K562 (cell line): ENCODE measurements around the gene ASS1. TPM values are rescaled to one million over a fixed set of nuclear protein-coding genes. Genes with fewer than 3 reads are reported as not detected.

Experiments used
- ATAC-seq: fragments of 200-7000 bp; cut with Tn5 transposase; 3 replicates; pipeline ENCODE4 v1.9.1; 2020; ENCODE audit warnings: moderate library complexity
- BruUV-seq: library from RNA; stranded (reverse); fragments of 400-500 nt; replicated peaks from 2 replicates; lab custom pipeline; 2021; lab: Mats Ljungman, UMichigan
- CTCF ChIA-PET: fragments of 300-600 bp; formaldehyde crosslinking; extraction: SDS; loops from one replicate; lab custom pipeline; 2021; ENCODE audit warnings: low intra/inter-chr PET ratio; lab: Yijun Ruan, JAX
- POLR2A ChIA-PET: fragments of 300-600, 350-650 bp; sonication (Branson Sonifier 250); formaldehyde crosslinking; extraction: SDS; loops from one replicate; lab custom pipeline; 2021; ENCODE audit warnings: antibody characterized with exemption, inconsistent platforms; lab: Yijun Ruan, JAX
- DNase-seq, 4 experiments: peaks; one replicate each; pipeline versions ENCODE4 v3.0.0 to v3.0.0-alpha.2; 2011 to 2018; ENCODE audit warnings: low spot score in 3 of 4, mixed read lengths in 3 of 4; ENCODE audit errors: extremely low read depth in 1 of 4
- FAIRE-seq: peaks from 2 replicates; lab custom pipeline; 2011; peaks lifted over from hg19 to GRCh38; lab: Jason Lieb, UNC
- H2AFZ ChIP-seq: 2 replicates; pipeline ENCODE4 v1.6.0; 2011; ENCODE audit warnings: low read depth, low read length, control low read depth, inconsistent platforms
- H3K27ac ChIP-seq: fragments of 200-600 bp; 3 replicates; pipeline ENCODE4 v1.8.0; 2011; ENCODE audit warnings: low read depth, mild to moderate bottlenecking, control low read depth, inconsistent platforms, low read length, moderate library complexity, mixed read lengths; ENCODE audit errors: extremely low read depth
- H3K27me3 ChIP-seq, 2 experiments: fragments of 300-600 bp in 1 of 2; 2 replicates in 1 of 2; 3 replicates in 1 of 2; pipeline versions ENCODE4 v1.6.0 to v1.8.0; 2011; ENCODE audit warnings: inconsistent platforms in 2 of 2, low read length in 2 of 2, mild to moderate bottlenecking in 1 of 2, mixed read lengths in 1 of 2, moderate library complexity in 1 of 2; ENCODE audit not compliant: control insufficient read depth in 2 of 2, insufficient read depth in 2 of 2
- H3K36me3 ChIP-seq: fragments of 300-600 bp; 3 replicates; pipeline ENCODE4 v1.8.0; 2011; ENCODE audit warnings: mild to moderate bottlenecking, low read length, inconsistent platforms; ENCODE audit not compliant: control insufficient read depth, insufficient read depth
- H3K4me1 ChIP-seq, 2 experiments: fragments of 200-600 bp in 1 of 2; replicated peaks in 1 of 2; 2 replicates in 1 of 2; 3 replicates in 1 of 2; pipeline versions ENCODE4 v1.5.1 to v1.8.0; 2011; ENCODE audit warnings: inconsistent platforms in 2 of 2, low read length in 2 of 2, mild to moderate bottlenecking in 1 of 2, mixed read lengths in 1 of 2, moderate library complexity in 1 of 2; ENCODE audit not compliant: control insufficient read depth in 2 of 2, insufficient read depth in 2 of 2
- H3K4me2 ChIP-seq: 2 replicates; pipeline ENCODE4 v1.6.1; 2011; ENCODE audit warnings: low read length, control low read depth, inconsistent platforms, mixed read lengths; ENCODE audit not compliant: insufficient read depth
- H3K4me3 ChIP-seq: fragments of 200-600 bp; sonication (generic), shearing (Covaris generic); 2 replicates; pipeline ENCODE4 v1.5.1; 2016; ENCODE audit warnings: control low read depth, inconsistent platforms
- H3K79me2 ChIP-seq: fragments of 200-600 bp; 3 replicates; pipeline ENCODE4 v1.8.0; 2011; ENCODE audit warnings: low read length, inconsistent platforms; ENCODE audit not compliant: control insufficient read depth, insufficient read depth
- H3K9ac ChIP-seq, 2 experiments: 2 replicates each; pipeline versions ENCODE4 v1.6.0 to v1.6.1; 2011; ENCODE audit warnings: low read depth in 2 of 2, low read length in 2 of 2, control low read depth in 1 of 2, inconsistent platforms in 1 of 2, mild to moderate bottlenecking in 1 of 2, mixed read lengths in 1 of 2; ENCODE audit not compliant: insufficient read depth in 1 of 2
- H3K9me1 ChIP-seq: one replicate; pipeline ENCODE4 v1.6.0; 2011; ENCODE audit warnings: inconsistent platforms, mild to moderate bottlenecking, low read length, moderate library complexity; ENCODE audit not compliant: control insufficient read depth, insufficient read depth
- H3K9me3 ChIP-seq: replicated peaks from 2 replicates; pipeline ENCODE4 v1.5.1; 2011; ENCODE audit warnings: low read depth, low read length, inconsistent platforms; ENCODE audit not compliant: control insufficient read depth, insufficient read depth
- H4K20me1 ChIP-seq: replicated peaks from 2 replicates; pipeline ENCODE4 v1.6.1; 2011; ENCODE audit warnings: low read length, inconsistent platforms, mixed read lengths; ENCODE audit not compliant: control insufficient read depth, insufficient read depth
- BRCA1 ChIP-seq, 2 experiments: fragments of 450-650 bp in 1 of 2; sonication (generic) in 1 of 2; formaldehyde crosslinking in 1 of 2; IDR thresholded peaks; 2 replicates each; pipeline versions ENCODE4 v1.5.0 to v1.6.1; 2017 to 2020; ENCODE audit warnings: mild to moderate bottlenecking in 1 of 2, missing genetic modification reagents in 1 of 2
- HDAC1 ChIP-seq, 2 experiments: fragments of 450-650 bp; IDR thresholded peaks; 2 replicates each; pipeline ENCODE4 v1.6.1; 2016 to 2017; ENCODE audit warnings: inconsistent platforms in 1 of 2, mild to moderate bottlenecking in 1 of 2, moderate library complexity in 1 of 2
- RCOR1 ChIP-seq, 2 experiments: IDR thresholded peaks; 2 replicates each; pipeline ENCODE4 v1.6.1; 2012; ENCODE audit warnings: low read depth in 2 of 2, low read length in 2 of 2, borderline replicate concordance in 1 of 2, improper control_type of control experiment in 1 of 2
- ZNF316 ChIP-seq: fragments of 450-650 bp; IDR thresholded peaks from 2 replicates; pipeline ENCODE4 v1.6.1; 2016
- ZNF347 ChIP-seq: fragments of 450-650 bp; formaldehyde crosslinking; IDR thresholded peaks from 2 replicates; pipeline ENCODE4 v1.4.0; 2020; ENCODE audit warnings: low read depth, mild to moderate bottlenecking, moderate library complexity
- WGBS: fragments of 100-300 bp; shearing (Covaris generic); methylation state at CpG from one replicate; pipeline ENCODE4 v1.1.6; 2016; ENCODE audit warnings: low coverage, mixed read lengths; ENCODE audit not compliant: insufficient coverage; ENCODE audit errors: missing lambda C conversion rate; 5-methylcytosine and 5-hydroxymethylcytosine counted together
- in situ Hi-C: fragments of 300-500 bp; cut with MboI; formaldehyde crosslinking; loops from 4 replicates; pipeline ENCODE4 v1.15.0; 2018; ENCODE audit warnings: inconsistent platforms, mixed read lengths
- intact Hi-C: fragments of 100-400 bp; cut with micrococcal nuclease; formaldehyde crosslinking; loops from 2 replicates; pipeline ENCODE4 v1.14.2; 2022
- polyA plus RNA-seq, 8 experiments: library from polyadenylated mRNA; depleted of rRNA in 4 of 8; stranded (reverse) in 5 of 8; unstranded in 3 of 8; fragments of >200 nt; fragmentation: Nextera tagmentation in 2 of 8; fragmentation: Illumina TruSeq in 1 of 8; extraction: Ambion mirVana in 2 of 8; extraction: Trizol in 1 of 8; gene quantifications; 2 replicates each; pipeline versions ENCODE4 v1.2.1 to v1.2.3, GENCODE V29; 2011 to 2014; ENCODE audit warnings: inconsistent platforms in 1 of 8, missing spikeins in 1 of 8
- total RNA-seq, 7 experiments: library from RNA; depleted of rRNA in 6 of 7; stranded (reverse); fragments of >200 nt in 6 of 7; fragmentation: Illumina TruSeq in 2 of 7; extraction: Trizol in 2 of 7; gene quantifications; 2 replicates each; pipeline versions ENCODE4 v1.2.1 to v1.2.3, GENCODE V29; 2011 to 2021; ENCODE audit warnings: low replicate concordance in 1 of 7
- TF ChIP-seq, protein P1 (sequence below): fragments of 450-650 bp; IDR thresholded peaks from 2 replicates; pipeline ENCODE4 v1.6.1; 2017; ENCODE audit warnings: antibody characterized with exemption, mild to moderate bottlenecking
- TF ChIP-seq, protein P2 (sequence below): sonication (generic); formaldehyde crosslinking; IDR thresholded peaks from 2 replicates; pipeline ENCODE4 v1.8.0; 2022; ENCODE audit warnings: missing genetic modification reagents, mild to moderate bottlenecking, borderline replicate concordance
- TF ChIP-seq, protein P3 (sequence below): fragments of 450-650 bp; IDR thresholded peaks from 2 replicates; pipeline ENCODE4 v1.6.1; 2018; ENCODE audit not compliant: partially characterized antibody

The ASS1 gene
- total and polyA plus RNA-seq, 9 of the 15 experiments (the other 6 are each of a cell fraction or from before 2014, with no cell fraction given), result 1.5 to 5.7 (median 3.7) TPM

DNA sequence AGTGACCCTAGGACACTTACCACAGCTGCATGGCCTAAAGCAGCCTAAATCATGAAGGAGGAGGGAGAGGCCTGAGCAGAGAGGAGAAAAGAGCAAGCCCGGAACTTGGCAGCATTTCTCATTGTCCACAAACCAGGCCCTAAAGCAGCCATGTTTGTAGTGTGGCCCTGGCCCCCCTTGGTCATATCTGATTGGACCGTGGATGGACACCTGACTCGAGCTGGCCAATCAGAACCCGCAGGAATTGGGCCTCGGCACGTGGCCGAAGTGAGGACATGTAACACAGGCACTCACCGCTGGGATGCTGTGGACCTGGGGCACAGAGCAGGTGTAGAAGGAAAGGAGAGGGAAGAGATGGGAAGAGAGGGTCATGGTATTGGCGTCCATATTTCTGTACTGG is 56.9 kb downstream of the ASS1 start (continued):
- TF ChIP-seq, protein P1, sequence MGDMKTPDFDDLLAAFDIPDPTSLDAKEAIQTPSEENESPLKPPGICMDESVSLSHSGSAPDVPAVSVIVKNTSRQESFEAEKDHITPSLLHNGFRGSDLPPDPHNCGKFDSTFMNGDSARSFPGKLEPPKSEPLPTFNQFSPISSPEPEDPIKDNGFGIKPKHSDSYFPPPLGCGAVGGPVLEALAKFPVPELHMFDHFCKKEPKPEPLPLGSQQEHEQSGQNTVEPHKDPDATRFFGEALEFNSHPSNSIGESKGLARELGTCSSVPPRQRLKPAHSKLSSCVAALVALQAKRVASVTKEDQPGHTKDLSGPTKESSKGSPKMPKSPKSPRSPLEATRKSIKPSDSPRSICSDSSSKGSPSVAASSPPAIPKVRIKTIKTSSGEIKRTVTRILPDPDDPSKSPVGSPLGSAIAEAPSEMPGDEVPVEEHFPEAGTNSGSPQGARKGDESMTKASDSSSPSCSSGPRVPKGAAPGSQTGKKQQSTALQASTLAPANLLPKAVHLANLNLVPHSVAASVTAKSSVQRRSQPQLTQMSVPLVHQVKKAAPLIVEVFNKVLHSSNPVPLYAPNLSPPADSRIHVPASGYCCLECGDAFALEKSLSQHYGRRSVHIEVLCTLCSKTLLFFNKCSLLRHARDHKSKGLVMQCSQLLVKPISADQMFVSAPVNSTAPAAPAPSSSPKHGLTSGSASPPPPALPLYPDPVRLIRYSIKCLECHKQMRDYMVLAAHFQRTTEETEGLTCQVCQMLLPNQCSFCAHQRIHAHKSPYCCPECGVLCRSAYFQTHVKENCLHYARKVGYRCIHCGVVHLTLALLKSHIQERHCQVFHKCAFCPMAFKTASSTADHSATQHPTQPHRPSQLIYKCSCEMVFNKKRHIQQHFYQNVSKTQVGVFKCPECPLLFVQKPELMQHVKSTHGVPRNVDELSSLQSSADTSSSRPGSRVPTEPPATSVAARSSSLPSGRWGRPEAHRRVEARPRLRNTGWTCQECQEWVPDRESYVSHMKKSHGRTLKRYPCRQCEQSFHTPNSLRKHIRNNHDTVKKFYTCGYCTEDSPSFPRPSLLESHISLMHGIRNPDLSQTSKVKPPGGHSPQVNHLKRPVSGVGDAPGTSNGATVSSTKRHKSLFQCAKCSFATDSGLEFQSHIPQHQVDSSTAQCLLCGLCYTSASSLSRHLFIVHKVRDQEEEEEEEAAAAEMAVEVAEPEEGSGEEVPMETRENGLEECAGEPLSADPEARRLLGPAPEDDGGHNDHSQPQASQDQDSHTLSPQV, result peak; percentile 53
- TF ChIP-seq, protein P2, sequence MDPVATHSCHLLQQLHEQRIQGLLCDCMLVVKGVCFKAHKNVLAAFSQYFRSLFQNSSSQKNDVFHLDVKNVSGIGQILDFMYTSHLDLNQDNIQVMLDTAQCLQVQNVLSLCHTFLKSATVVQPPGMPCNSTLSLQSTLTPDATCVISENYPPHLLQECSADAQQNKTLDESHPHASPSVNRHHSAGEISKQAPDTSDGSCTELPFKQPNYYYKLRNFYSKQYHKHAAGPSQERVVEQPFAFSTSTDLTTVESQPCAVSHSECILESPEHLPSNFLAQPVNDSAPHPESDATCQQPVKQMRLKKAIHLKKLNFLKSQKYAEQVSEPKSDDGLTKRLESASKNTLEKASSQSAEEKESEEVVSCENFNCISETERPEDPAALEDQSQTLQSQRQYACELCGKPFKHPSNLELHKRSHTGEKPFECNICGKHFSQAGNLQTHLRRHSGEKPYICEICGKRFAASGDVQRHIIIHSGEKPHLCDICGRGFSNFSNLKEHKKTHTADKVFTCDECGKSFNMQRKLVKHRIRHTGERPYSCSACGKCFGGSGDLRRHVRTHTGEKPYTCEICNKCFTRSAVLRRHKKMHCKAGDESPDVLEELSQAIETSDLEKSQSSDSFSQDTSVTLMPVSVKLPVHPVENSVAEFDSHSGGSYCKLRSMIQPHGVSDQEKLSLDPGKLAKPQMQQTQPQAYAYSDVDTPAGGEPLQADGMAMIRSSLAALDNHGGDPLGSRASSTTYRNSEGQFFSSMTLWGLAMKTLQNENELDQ (CRISPR knock-in tag), result no peak
- no peak for TF ChIP-seq ZNF347 (CRISPR knock-in tag)

DNA sequence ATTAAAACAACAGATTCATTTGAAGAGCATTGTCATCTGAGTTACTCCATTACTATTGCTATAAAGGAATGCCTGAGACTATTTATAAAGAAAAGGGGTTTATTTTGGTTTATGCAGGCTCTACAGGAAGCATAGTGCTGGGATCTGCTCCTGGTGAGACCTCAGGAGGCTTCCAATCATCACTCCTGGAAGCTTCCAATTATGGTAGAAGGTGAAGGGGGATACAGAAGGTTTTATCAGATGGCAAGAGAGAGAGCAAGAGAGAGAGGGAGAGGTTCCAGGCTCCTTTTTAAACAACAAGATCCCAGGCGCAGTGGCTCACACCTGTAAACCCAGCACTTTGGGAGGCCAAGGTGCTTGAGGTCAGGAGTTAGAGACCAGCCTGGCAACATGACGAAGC is 63.5 kb downstream of the ASS1 start:
- H3K9me3 ChIP-seq, result no peaks in the 10 kb centered on the region
- H3K4me1 ChIP-seq, result peaks cover 0 to 3% of the 10 kb centered on the region in 2 experiments; a peak in 1 of 5 replicates
- in situ Hi-C loops (no loop called here), intact Hi-C loops (no loop called here)
- H3K4me3 ChIP-seq, result no peak overlapping the region
- H3K79me2 ChIP-seq, result no peaks in the 10 kb centered on the region
- DNase-seq (no peak), ATAC-seq (no peak), FAIRE-seq (no peak)
- ChIA-PET POLR2A (interaction anchor here (0.6 kb wide), 1 partner anchor 92 kb away, joined by 4 read pairs; no protein-coding TSS in a partner anchor), CTCF (no interaction called here)
- H3K27me3 ChIP-seq, result no peaks in the 10 kb centered on the region
- TF ChIP-seq BRCA1 (IDR thresholded peaks at IDR 0.05), result no peak
- TF ChIP-seq BRCA1 (CRISPR knock-in tag; IDR thresholded peaks at IDR 0.05), result no peak
- TF ChIP-seq HDAC1 (IDR thresholded peaks at IDR 0.05), result no peak
- TF ChIP-seq, protein P3, sequence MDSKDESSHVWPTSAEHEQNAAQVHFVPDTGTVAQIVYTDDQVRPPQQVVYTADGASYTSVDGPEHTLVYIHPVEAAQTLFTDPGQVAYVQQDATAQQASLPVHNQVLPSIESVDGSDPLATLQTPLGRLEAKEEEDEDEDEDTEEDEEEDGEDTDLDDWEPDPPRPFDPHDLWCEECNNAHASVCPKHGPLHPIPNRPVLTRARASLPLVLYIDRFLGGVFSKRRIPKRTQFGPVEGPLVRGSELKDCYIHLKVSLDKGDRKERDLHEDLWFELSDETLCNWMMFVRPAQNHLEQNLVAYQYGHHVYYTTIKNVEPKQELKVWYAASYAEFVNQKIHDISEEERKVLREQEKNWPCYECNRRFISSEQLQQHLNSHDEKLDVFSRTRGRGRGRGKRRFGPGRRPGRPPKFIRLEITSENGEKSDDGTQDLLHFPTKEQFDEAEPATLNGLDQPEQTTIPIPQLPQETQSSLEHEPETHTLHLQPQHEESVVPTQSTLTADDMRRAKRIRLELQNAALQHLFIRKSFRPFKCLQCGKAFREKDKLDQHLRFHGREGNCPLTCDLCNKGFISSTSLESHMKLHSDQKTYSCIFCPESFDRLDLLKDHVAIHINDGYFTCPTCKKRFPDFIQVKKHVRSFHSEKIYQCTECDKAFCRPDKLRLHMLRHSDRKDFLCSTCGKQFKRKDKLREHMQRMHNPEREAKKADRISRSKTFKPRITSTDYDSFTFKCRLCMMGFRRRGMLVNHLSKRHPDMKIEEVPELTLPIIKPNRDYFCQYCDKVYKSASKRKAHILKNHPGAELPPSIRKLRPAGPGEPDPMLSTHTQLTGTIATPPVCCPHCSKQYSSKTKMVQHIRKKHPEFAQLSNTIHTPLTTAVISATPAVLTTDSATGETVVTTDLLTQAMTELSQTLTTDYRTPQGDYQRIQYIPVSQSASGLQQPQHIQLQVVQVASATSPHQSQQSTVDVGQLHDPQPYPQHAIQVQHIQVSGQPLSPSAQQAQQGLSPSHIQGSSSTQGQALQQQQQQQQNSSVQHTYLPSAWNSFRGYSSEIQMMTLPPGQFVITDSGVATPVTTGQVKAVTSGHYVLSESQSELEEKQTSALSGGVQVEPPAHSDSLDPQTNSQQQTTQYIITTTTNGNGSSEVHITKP, result peak; percentile 57
- no peak for TF ChIP-seq RCOR1 (IDR thresholded peaks at IDR 0.05; ENCODE audit: borderline replicate concordance in 1 of 2, low read depth in 2 of 2, low read length in 2 of 2)
- peak; percentile 54; the same call in 1 of the 2 replicates for TF ChIP-seq ZNF316
- no peak overlapping the region for H3K27ac ChIP-seq
- no peak overlapping the region for H2AFZ ChIP-seq
- WGBS, result 39% methylated on average over 2 of the region's 2 CpGs
- no peaks in the 10 kb centered on the region for H4K20me1 ChIP-seq
- BruUV-seq, result no TSS peak
- H3K4me2 ChIP-seq, result no peak overlapping the region
- H3K9ac ChIP-seq, result no peak overlapping the region
- H3K9me1 ChIP-seq, result no peaks in the 10 kb centered on the region
- H3K36me3 ChIP-seq, result no peaks in the 10 kb centered on the region
